ENCODE measurements around the gene SLC45A1. TPM values are rescaled to one million over a fixed set of nuclear protein-coding genes. Genes with fewer than 3 reads are reported as not detected.

The SLC45A1 gene
- total RNA-seq, 1 experiment from 2014 or later, result 0.20 TPM

DNA sequence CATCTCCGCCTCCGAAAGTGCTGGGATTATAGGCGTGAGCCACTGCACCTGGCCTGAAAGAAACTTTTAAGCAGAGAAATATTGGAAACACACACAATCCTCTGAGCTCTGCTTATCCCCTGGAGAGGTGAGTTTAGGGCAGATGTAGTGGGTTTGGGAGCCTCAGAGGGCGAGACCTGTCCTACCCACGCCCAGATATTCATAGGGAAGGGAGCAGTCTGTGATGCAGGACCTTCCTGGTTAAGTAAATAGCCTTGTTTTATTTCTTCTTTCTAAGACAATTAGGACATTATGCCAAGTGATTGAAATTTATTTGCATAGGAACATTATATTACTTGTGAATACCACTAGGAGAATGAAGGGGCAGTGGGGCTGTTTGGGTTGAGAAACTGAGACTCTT lies 18.0 kb upstream of the SLC45A1 start:
- no peak for TF ChIP-seq EZH2 (IDR thresholded peaks at IDR 0.05; ENCODE audit: low read depth)
- TF ChIP-seq, protein P1, sequence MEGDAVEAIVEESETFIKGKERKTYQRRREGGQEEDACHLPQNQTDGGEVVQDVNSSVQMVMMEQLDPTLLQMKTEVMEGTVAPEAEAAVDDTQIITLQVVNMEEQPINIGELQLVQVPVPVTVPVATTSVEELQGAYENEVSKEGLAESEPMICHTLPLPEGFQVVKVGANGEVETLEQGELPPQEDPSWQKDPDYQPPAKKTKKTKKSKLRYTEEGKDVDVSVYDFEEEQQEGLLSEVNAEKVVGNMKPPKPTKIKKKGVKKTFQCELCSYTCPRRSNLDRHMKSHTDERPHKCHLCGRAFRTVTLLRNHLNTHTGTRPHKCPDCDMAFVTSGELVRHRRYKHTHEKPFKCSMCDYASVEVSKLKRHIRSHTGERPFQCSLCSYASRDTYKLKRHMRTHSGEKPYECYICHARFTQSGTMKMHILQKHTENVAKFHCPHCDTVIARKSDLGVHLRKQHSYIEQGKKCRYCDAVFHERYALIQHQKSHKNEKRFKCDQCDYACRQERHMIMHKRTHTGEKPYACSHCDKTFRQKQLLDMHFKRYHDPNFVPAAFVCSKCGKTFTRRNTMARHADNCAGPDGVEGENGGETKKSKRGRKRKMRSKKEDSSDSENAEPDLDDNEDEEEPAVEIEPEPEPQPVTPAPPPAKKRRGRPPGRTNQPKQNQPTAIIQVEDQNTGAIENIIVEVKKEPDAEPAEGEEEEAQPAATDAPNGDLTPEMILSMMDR (conservative IDR thresholded peaks at IDR 0.05), result no peak
- no peaks in the 10 kb centered on the region for H3K9me3 ChIP-seq (ENCODE audit: insufficient read depth, low read depth)
- no peak for DNase-seq
- CTCF ChIA-PET, result no interaction called here
- no peak overlapping the region for H3K4me3 ChIP-seq
- intact Hi-C loops (cut with micrococcal nuclease; ENCODE audit: unreplicated experiment), result no loop called here
- H4K20me1 ChIP-seq (ENCODE audit: insufficient read depth), result no peaks in the 10 kb centered on the region
- no peak overlapping the region for H3K27ac ChIP-seq
- H3K27me3 ChIP-seq (ENCODE audit: insufficient read depth, low read depth), result no peaks in the 10 kb centered on the region
- no peak overlapping the region for H2AFZ ChIP-seq
- H3F3A ChIP-seq (ENCODE audit: insufficient read depth, low read depth), result no peaks in the 10 kb centered on the region
- H3K79me2 ChIP-seq (ENCODE audit: low read depth), result no peaks in the 10 kb centered on the region
- POLR2A ChIA-PET (ENCODE audit: unreplicated experiment), result no interaction called here
- no peak overlapping the region for H3K4me2 ChIP-seq
- H3K9me2 ChIP-seq (ENCODE audit: insufficient read depth), result no peaks in the 10 kb centered on the region
- H3K36me3 ChIP-seq (ENCODE audit: low read depth), result no peaks in the 10 kb centered on the region
- no TSS peak for BruUV-seq (replicated peaks)
- peaks cover 6% of the 10 kb centered on the region; the same call in 1 of the 2 replicates for H3K4me1 ChIP-seq (replicated peaks; ENCODE audit: insufficient read depth)

- TF ChIP-seq, protein P1 (conservative IDR thresholded peaks at IDR 0.05), result no peak
- TF ChIP-seq EZH2 (IDR thresholded peaks at IDR 0.05; ENCODE audit: low read depth), result no peak
- no peaks in the 10 kb centered on the region for H3K36me3 ChIP-seq (ENCODE audit: low read depth)
- intact Hi-C loops (cut with micrococcal nuclease; ENCODE audit: unreplicated experiment), result no loop called here
- no peak overlapping the region for H3K4me2 ChIP-seq
- DNase-seq, result no peak
- no peak overlapping the region for H3K27ac ChIP-seq
- POLR2A ChIA-PET (ENCODE audit: unreplicated experiment), result no interaction called here
- no peak overlapping the region for H3K4me3 ChIP-seq
- BruUV-seq (replicated peaks), result no TSS peak
- no peaks in the 10 kb centered on the region for H3F3A ChIP-seq (ENCODE audit: insufficient read depth, low read depth)
- no peak overlapping the region for H2AFZ ChIP-seq
- no peaks in the 10 kb centered on the region for H3K9me2 ChIP-seq (ENCODE audit: insufficient read depth)
- H3K4me1 ChIP-seq (replicated peaks; ENCODE audit: insufficient read depth), result peaks cover 6% of the 10 kb centered on the region; the same call in 1 of the 2 replicates
- H3K9me3 ChIP-seq (ENCODE audit: insufficient read depth, low read depth), result no peaks in the 10 kb centered on the region
- H3K79me2 ChIP-seq (ENCODE audit: low read depth), result no peaks in the 10 kb centered on the region
- CTCF ChIA-PET, result interaction anchor here (0.7 kb wide), 1 partner anchor 14 kb away, joined by 4 read pairs; no protein-coding TSS in a partner anchor
- no peaks in the 10 kb centered on the region for H4K20me1 ChIP-seq (ENCODE audit: insufficient read depth)
- no peaks in the 10 kb centered on the region for H3K27me3 ChIP-seq (ENCODE audit: insufficient read depth, low read depth)
These were observed 15.6 kb upstream of the SLC45A1 start for GRCh38 chr1:8302081-8302956.

DNA sequence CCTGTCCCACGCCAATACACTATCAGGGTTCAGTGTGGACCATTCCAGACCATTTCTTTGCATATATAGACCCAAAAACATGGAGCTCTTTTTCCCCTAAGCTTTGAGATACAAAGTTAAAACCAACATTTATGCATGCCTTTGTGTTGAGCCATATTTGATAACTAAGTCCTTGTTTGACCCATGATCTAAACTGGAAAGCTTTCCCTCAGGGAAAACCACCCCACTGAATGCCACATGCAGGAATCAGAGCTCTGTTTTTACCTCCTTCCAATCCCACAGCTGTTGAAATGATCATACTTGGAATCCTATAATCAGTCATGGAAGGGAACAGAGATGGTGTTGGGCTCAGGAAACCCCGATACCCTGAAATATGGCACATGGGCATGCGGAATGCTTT lies 14.8 kb upstream of the SLC45A1 start:
- H3K4me3 ChIP-seq, result no peak overlapping the region
- no TSS peak for BruUV-seq (replicated peaks)
- H3K27ac ChIP-seq, result no peak overlapping the region
- H3K4me1 ChIP-seq (replicated peaks; ENCODE audit: insufficient read depth), result peaks cover 6% of the 10 kb centered on the region; the same call in 1 of the 2 replicates
- H3K27me3 ChIP-seq (ENCODE audit: insufficient read depth, low read depth), result no peaks in the 10 kb centered on the region
- H3K9me3 ChIP-seq (ENCODE audit: insufficient read depth, low read depth), result no peaks in the 10 kb centered on the region
- POLR2A ChIA-PET (ENCODE audit: unreplicated experiment), result no interaction called here
- TF ChIP-seq EZH2 (IDR thresholded peaks at IDR 0.05; ENCODE audit: low read depth), result no peak
- TF ChIP-seq, protein P1 (conservative IDR thresholded peaks at IDR 0.05), result no peak
- H3K79me2 ChIP-seq (ENCODE audit: low read depth), result no peaks in the 10 kb centered on the region
- H3F3A ChIP-seq (ENCODE audit: insufficient read depth, low read depth), result no peaks in the 10 kb centered on the region
- H3K9me2 ChIP-seq (ENCODE audit: insufficient read depth), result no peaks in the 10 kb centered on the region
- no peaks in the 10 kb centered on the region for H3K36me3 ChIP-seq (ENCODE audit: low read depth)
- H4K20me1 ChIP-seq (ENCODE audit: insufficient read depth), result no peaks in the 10 kb centered on the region
- intact Hi-C loops (cut with micrococcal nuclease; ENCODE audit: unreplicated experiment), result no loop called here
- CTCF ChIA-PET, result no interaction called here
- no peak for DNase-seq
- H3K4me2 ChIP-seq, result no peak overlapping the region
- no peak overlapping the region for H2AFZ ChIP-seq

All from PC-9 (cell line).